GM12891 (cell line): ENCODE results near the gene CIP2A.

Experiments used
- POLR2A ChIP-seq: IDR thresholded peaks from 2 replicates; pipeline ENCODE4 v1.6.1; 2011; ENCODE audit warnings: low read depth, low read length, control low read depth
- POLR2AphosphoS5 ChIP-seq: IDR thresholded peaks from 2 replicates; pipeline ENCODE4 v1.6.1; 2011; ENCODE audit warnings: low read depth, low read length, control low read depth
- TAF1 ChIP-seq: IDR thresholded peaks from 2 replicates; pipeline ENCODE4 v1.6.1; 2011; ENCODE audit warnings: low read depth, low read length, control low read depth

DNA sequence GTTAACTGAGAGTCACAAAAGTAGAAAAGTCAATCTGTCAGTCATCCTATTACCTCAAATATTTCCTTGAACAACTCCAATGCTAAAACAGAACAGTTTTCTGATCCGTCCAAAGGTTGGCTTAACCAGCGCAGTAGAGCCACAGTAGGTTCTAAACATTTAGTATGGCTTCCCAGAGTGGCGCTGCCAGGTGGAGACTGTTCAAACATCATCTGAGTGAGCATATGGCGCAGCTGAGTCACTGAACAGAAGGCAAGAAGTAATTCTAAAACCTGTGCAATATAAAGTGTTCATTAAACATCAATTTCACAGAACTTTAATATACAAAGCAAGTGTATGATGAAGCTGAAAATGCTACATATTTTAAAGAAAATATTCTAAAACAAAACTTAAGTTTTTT is 19.9 kb downstream of the CIP2A start:
- TF ChIP-seq POLR2A, result no peak
- no peak for TF ChIP-seq TAF1
- TF ChIP-seq POLR2AphosphoS5, result no peak
